ENCODE results near the gene TRDMT1. TPM values are rescaled to one million over a fixed set of nuclear protein-coding genes. Genes with fewer than 3 reads are reported as not detected.

The TRDMT1 gene
- total and polyA plus RNA-seq, 2 donors (not counting 1 experiment from before 2014, with no cell fraction given): 3.0 to 20.4 TPM

DNA sequence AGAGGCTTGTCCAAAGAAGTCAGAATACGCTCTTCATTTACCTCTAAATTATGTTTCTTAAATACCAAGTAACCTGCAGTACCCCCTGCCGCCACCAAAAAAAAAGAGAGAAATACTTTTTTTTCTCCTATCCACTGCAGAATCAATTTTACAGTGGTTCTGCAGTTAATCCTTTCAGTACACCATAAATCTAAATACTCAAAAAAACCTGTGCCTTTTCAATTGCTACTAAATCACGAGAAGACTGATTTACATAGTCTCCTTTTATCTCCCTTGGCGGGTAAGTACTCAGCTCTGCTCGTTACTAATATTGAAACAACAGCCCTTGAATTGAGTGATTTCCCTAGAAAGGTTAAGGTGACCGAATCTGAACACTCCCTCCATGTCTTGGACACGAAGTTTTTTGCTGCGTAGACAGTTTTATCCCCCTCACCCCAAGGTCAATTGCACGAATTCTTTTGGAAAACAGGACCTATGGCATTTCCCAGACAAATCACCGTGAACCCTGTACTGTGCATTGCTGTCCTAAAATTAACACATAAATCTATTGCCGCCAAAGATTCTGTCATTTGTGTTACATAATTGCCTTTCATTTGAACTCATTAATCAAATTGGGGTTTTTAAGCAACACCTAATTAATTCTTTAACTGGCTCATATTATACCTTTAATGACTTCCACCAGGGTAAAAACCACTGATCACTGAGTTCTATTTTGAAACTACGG lies 26.1 kb upstream of the TRDMT1 start:
- Mint-ChIP-seq H3K4me3 (peak overlapping the region; percentile 99), H3K27me3 (no peaks in the 10 kb centered on the region), H3K27ac (peak overlapping the region; percentile 100), H3K9me3 (ENCODE audit: insufficient read depth) (no peaks in the 10 kb centered on the region), H3K4me1 (peaks cover 36% of the 10 kb centered on the region)
- H3K4me2 ChIP-seq (replicated peaks; ENCODE audit: low read depth, low read length, poor library complexity, severe bottlenecking): peak overlapping the region; percentile 81
- H3K36me3 ChIP-seq (replicated peaks in 1 of 2; ENCODE audit: control extremely low read depth in 1 of 2, control insufficient read depth in 1 of 2, extremely low read depth in 1 of 2, insufficient read depth in 2 of 2, low read length in 1 of 2): peaks cover 13 to 19% of the 10 kb centered on the region in 2 experiments
- H3K27me3 ChIP-seq (replicated peaks in 1 of 4; ENCODE audit: control extremely low read depth in 1 of 4, control insufficient read depth in 3 of 4, insufficient read depth in 4 of 4, low read length in 3 of 4): no peaks in the 10 kb centered on the region
- H3K9me3 ChIP-seq (ENCODE audit: control extremely low read depth in 1 of 3, control insufficient read depth in 2 of 3, insufficient read depth in 1 of 3, low read length in 2 of 3): no peaks in the 10 kb centered on the region
- peaks cover 37% of the 10 kb centered on the region for H3K79me2 ChIP-seq (ENCODE audit: control insufficient read depth, insufficient read depth, low read length)
- no peak for ATAC-seq (ENCODE audit: low read depth)
- ChIA-PET CTCF (interaction anchor here (1.0 to 7.0 kb wide), 5 partner anchors 9 to 411 kb away, joined by 3 to 94 read pairs (median 6); partner anchors contain the start of genes RSU1 and TRDMT1), POLR2A (interaction anchor here (1.0 to 4.8 kb wide), 3 partner anchors 26 to 410 kb away, joined by 3 to 91 read pairs (median 29); partner anchors contain the start of genes RSU1 and TRDMT1)
- peak overlapping the region; percentile 91 to 97 for H3K27ac ChIP-seq (ENCODE audit: low read length in 2 of 2)
- H3K4me3 ChIP-seq (ENCODE audit: control extremely low read depth in 1 of 5, extremely low read depth in 1 of 5, insufficient read depth in 1 of 5, low read depth in 2 of 5, low read length in 4 of 5): peak overlapping the region; percentile 74 to 89 (median 82)
- H2AFZ ChIP-seq (ENCODE audit: insufficient read depth, low read depth, low read length, poor library complexity, severe bottlenecking): peak overlapping the region; percentile 80
- 0% methylated on average over 8 of the region's 12 CpGs for WGBS (ENCODE audit: insufficient coverage)
- intact Hi-C loops (cut with micrococcal nuclease): loop anchor here (1.0 to 5.0 kb wide), 2 partner anchors 11 to 415 kb away; partner anchors contain the start of gene STAM
- DNase-seq: peak; percentile 66
- peaks cover 42% of the 10 kb centered on the region for H4K20me1 ChIP-seq (ENCODE audit: control insufficient read depth, insufficient read depth, low read length, poor library complexity, severe bottlenecking)
- no peak for TF ChIP-seq EZH2 (IDR thresholded peaks at IDR 0.05; ENCODE audit: borderline replicate concordance, insufficient read depth, low read depth, low read length, poor library complexity, severe bottlenecking)
- TF ChIP-seq, protein P1, sequence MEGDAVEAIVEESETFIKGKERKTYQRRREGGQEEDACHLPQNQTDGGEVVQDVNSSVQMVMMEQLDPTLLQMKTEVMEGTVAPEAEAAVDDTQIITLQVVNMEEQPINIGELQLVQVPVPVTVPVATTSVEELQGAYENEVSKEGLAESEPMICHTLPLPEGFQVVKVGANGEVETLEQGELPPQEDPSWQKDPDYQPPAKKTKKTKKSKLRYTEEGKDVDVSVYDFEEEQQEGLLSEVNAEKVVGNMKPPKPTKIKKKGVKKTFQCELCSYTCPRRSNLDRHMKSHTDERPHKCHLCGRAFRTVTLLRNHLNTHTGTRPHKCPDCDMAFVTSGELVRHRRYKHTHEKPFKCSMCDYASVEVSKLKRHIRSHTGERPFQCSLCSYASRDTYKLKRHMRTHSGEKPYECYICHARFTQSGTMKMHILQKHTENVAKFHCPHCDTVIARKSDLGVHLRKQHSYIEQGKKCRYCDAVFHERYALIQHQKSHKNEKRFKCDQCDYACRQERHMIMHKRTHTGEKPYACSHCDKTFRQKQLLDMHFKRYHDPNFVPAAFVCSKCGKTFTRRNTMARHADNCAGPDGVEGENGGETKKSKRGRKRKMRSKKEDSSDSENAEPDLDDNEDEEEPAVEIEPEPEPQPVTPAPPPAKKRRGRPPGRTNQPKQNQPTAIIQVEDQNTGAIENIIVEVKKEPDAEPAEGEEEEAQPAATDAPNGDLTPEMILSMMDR (IDR thresholded peaks at IDR 0.05): peak; percentile 68
- H3K9ac ChIP-seq (ENCODE audit: low read length): peak overlapping the region; percentile 90
- H3K4me1 ChIP-seq (ENCODE audit: control insufficient read depth in 2 of 2, insufficient read depth in 2 of 2, low read length in 2 of 2): peaks cover 30 to 31% of the 10 kb centered on the region in 2 donors

Data from B cell (primary cell).